TTC549 (cell line): ENCODE measurements around the gene LGI1.

Experiments
- FAIRE-seq: peaks from 2 replicates; lab custom pipeline; 2012; peaks lifted over from hg19 to GRCh38; lab: Jason Lieb, UNC

Gene LGI1

GRCh38 chr10:93757801-93758507 is at the start of gene LGI1:
Gene LGI1 (plus strand): TSS chr10:93757936. CDS start chr10:93758145, 209 bp downstream.
- no peak for FAIRE-seq

- FAIRE-seq: no peak
These were observed 47.3 kb upstream of the LGI1 start for GRCh38 chr10:93710333-93710909.

GRCh38 chr10:93711891-93712290 is 45.8 kb upstream of the LGI1 start:
- no peak for FAIRE-seq

GRCh38 chr10:93712593-93712992 is 45.1 kb upstream of the LGI1 start:
- no peak for FAIRE-seq

GRCh38 chr10:93715345-93715744 is 42.4 kb upstream of the LGI1 start:
- FAIRE-seq: no peak

- FAIRE-seq: no peak
These were observed 41.0 kb upstream of the LGI1 start for GRCh38 chr10:93716766-93717165.

- FAIRE-seq: no peak
These were observed 38.6 kb upstream of the LGI1 start for GRCh38 chr10:93718937-93719725.

- no peak for FAIRE-seq
These were observed 37.8 kb upstream of the LGI1 start for GRCh38 chr10:93719901-93720300.

GRCh38 chr10:93722550-93722949 is 35.2 kb upstream of the LGI1 start:
- no peak for FAIRE-seq

- FAIRE-seq: no peak
These were observed 34.6 kb upstream of the LGI1 start for GRCh38 chr10:93723153-93723552.

GRCh38 chr10:93726024-93726423 is 31.7 kb upstream of the LGI1 start:
- FAIRE-seq: no peak

GRCh38 chr10:93741367-93741766 is 16.4 kb upstream of the LGI1 start:
- no peak for FAIRE-seq

GRCh38 chr10:93742633-93743349 is 14.9 kb upstream of the LGI1 start:
- no peak for FAIRE-seq

GRCh38 chr10:93745408-93746065 is 12.2 kb upstream of the LGI1 start:
- FAIRE-seq: no peak

GRCh38 chr10:93746844-93747284 is 10.9 kb upstream of the LGI1 start:
- FAIRE-seq: no peak

- FAIRE-seq: no peak
These were observed 8.4 kb upstream of the LGI1 start for GRCh38 chr10:93749218-93749799.

- FAIRE-seq: no peak
These were observed 6.6 kb upstream of the LGI1 start for GRCh38 chr10:93751124-93751523.

GRCh38 chr10:93751832-93752231 is 5.9 kb upstream of the LGI1 start:
- FAIRE-seq: no peak

- FAIRE-seq: no peak
These were observed 5.0 kb upstream of the LGI1 start for GRCh38 chr10:93752761-93753160.

- FAIRE-seq: no peak
These were observed 4.0 kb upstream of the LGI1 start for GRCh38 chr10:93753621-93754250.

GRCh38 chr10:93754761-93755160 is 3.0 kb upstream of the LGI1 start:
- FAIRE-seq: no peak
